Measurements from ENCODE around the gene DMXL2. TPM values are rescaled to one million over a fixed set of nuclear protein-coding genes. Genes with fewer than 3 reads are reported as not detected.

The DMXL2 gene
- total RNA-seq, 1 donor from 2014 or later: 2.4 TPM

DNA sequence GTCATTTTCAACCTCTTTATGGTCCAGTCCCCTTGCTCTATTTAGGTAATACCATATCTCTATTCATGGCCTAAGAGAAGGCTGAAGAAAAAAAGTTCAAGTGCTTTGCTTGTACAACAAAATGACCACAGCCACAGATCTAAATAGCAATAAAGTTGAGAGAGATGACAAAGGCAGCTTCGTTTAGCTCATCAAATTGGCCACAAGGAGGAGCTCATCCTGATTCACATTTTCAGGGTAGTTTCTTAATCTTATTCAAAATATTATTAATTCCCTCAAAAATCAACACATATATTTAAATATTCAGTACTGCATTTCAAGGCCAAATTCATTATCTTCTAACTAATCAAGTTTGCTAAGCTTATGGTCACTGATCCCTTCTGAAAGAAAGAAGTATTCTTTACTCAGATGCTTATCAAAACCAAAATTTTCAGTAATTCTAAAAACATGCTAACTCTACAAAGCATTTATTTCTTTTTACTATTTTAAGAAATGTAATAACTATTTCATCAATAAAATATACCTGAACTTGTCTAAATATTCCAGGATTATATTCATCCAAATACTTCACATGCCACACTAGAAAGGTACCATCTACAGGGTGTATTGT, 85.5 kb downstream of the DMXL2 start:
- intact Hi-C loops (cut with micrococcal nuclease): loop anchor here (5.0 kb wide), 1 partner anchor 240 kb away; no protein-coding TSS in a partner anchor
- DNase-seq (ENCODE audit: low spot score): no peak
- no peak overlapping the region for H3K27ac Mint-ChIP-seq
- H3K27me3 Mint-ChIP-seq (ENCODE audit: insufficient read depth): peaks cover 2% of the 10 kb centered on the region
- no peaks in the 10 kb centered on the region for H3K4me1 Mint-ChIP-seq (ENCODE audit: low read depth)
- no peaks in the 10 kb centered on the region for H3K36me3 Mint-ChIP-seq (ENCODE audit: low read depth)
- H3K9me3 Mint-ChIP-seq: no peaks in the 10 kb centered on the region
- H3K4me3 Mint-ChIP-seq: no peak overlapping the region

DNA sequence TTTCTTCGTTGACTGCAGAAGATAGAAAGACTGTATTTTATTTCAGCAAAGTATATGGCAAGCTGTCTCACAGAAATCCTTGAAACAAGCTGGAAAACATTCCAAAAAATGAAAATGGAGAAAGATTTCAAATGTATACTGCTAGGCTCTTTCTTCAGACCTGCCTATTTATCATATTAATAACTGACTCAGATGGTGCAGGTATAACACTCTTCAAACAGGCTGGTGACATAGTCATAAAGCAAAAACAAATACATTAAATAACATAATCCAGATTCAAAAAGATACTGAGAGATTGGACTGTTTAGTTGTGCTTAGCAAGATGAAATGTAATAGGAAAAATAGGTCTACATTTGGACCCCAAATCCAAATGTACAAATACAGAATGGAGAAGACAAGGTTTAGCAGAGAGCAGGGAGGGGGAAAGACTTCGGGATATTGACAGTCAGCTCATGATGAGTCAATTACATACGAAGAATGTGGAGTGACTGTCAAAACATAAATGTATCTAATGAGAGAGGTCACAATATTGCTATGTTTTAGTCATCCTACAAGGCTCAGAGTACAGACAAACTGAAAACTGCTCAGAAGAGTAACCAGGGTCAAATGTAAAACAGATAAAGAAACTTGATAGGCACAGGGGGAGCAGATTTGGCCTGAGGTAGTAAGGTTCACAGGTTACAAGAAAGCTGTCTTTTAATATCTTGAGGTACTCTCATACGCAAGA, 88.7 kb downstream of the DMXL2 start:
- Mint-ChIP-seq H3K4me3 (no peak overlapping the region), H3K9me3 (no peaks in the 10 kb centered on the region), H3K4me1 (ENCODE audit: low read depth) (no peaks in the 10 kb centered on the region), H3K36me3 (ENCODE audit: low read depth) (no peaks in the 10 kb centered on the region), H3K27ac (no peak overlapping the region), H3K27me3 (ENCODE audit: insufficient read depth) (no peaks in the 10 kb centered on the region)
- no peak for DNase-seq (ENCODE audit: low spot score)
- intact Hi-C loops (cut with micrococcal nuclease): no loop called here

DNA sequence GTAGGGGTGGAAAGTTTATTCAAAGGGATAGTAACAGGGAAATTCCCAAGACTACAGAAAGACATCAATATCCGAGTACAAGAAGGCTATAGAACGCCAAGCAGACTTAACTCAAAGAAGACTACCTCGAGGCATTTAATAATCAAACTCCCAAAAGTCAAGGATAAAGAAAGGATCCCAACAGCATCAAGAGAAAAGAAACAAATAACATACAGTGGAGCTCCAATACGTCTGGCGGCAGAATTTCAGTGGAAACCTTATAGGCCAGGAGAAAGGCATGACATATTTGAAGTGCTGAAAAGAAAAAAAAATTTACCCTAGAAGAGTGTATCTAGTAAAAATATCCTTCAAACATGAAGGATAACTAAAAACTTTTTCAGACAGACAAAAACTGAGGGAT, 95.6 kb downstream of the DMXL2 start:
- no peak overlapping the region for H3K4me3 Mint-ChIP-seq
- intact Hi-C loops (cut with micrococcal nuclease): no loop called here
- H3K36me3 Mint-ChIP-seq (ENCODE audit: low read depth): no peaks in the 10 kb centered on the region
- no peak for DNase-seq (ENCODE audit: low spot score)
- no peaks in the 10 kb centered on the region for H3K4me1 Mint-ChIP-seq (ENCODE audit: low read depth)
- H3K9me3 Mint-ChIP-seq: peaks cover 17% of the 10 kb centered on the region
- no peaks in the 10 kb centered on the region for H3K27me3 Mint-ChIP-seq (ENCODE audit: insufficient read depth)
- H3K27ac Mint-ChIP-seq: no peak overlapping the region

DNA sequence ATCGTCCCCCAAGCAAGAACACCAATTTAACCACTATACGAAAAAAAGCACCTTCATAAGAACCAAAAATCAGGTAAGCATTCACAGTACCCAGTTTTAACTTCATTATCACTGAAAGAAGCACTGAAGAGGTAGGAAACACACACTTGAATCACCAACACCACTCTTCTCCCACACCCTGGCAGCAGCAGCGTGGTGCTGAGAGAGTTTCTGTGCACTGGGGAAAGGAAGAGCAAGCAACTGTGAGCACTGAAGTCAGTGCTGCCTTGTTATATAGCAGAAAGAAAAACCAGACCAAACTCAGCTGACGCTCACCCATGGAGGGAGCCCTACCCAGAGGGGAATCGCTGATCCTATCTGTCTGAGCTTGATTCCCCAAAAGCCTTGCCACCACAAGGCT, 98.2 kb downstream of the DMXL2 start:
- DNase-seq (ENCODE audit: low spot score): no peak
- intact Hi-C loops (cut with micrococcal nuclease): no loop called here
- H3K4me3 Mint-ChIP-seq: no peak overlapping the region
- H3K36me3 Mint-ChIP-seq (ENCODE audit: low read depth): no peaks in the 10 kb centered on the region
- no peak overlapping the region for H3K27ac Mint-ChIP-seq
- H3K27me3 Mint-ChIP-seq (ENCODE audit: insufficient read depth): no peaks in the 10 kb centered on the region
- no peaks in the 10 kb centered on the region for H3K4me1 Mint-ChIP-seq (ENCODE audit: low read depth)
- H3K9me3 Mint-ChIP-seq: peaks cover 17% of the 10 kb centered on the region

DNA sequence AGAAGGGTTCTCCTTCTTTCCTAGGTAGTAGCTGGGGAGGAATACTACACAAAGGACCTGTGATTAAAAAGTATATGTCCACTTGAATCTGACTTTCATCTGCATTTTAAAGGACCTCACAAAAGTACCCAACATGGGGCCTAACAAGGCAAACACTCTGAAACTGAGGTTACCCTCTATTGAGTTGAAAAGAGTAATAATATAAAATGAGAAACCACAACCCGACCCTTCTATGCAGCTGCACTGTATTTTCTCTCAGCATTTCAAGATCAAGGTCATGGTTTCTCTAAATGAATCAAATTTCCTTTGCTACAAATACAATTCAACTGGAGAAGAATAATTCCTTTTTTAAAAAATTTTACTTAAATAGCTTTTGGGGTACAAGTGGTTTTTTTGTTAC, 106.3 kb downstream of the DMXL2 start:
- Mint-ChIP-seq H3K9me3 (peaks cover under 1% of the 10 kb centered on the region), H3K36me3 (ENCODE audit: low read depth) (no peaks in the 10 kb centered on the region), H3K4me3 (no peak overlapping the region), H3K27me3 (ENCODE audit: insufficient read depth) (peaks cover 3% of the 10 kb centered on the region), H3K27ac (no peak overlapping the region), H3K4me1 (ENCODE audit: low read depth) (no peaks in the 10 kb centered on the region)
- intact Hi-C loops (cut with micrococcal nuclease): no loop called here
- no peak for DNase-seq (ENCODE audit: low spot score)

DNA sequence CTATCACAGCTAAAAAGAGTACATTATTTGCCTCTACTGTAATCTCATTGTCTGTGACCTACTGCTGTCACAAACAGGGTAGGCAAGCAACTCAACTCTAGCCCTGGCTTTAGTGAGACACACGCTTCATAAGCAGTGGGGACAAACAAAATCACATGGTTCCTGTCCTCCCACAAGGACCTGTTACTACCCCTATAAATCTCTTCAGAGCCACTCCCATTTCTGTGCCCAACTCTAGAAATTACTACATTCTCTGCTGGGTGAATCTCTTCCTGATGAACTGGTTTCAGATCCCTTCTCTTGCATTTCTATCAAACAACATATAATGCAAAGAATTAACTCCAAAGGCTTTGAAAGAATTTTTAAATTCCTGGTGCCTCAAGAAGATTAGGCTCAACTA, 117.3 kb downstream of the DMXL2 start:
- intact Hi-C loops (cut with micrococcal nuclease): no loop called here
- Mint-ChIP-seq H3K36me3 (ENCODE audit: low read depth) (peaks cover 1% of the 10 kb centered on the region), H3K4me1 (ENCODE audit: low read depth) (no peaks in the 10 kb centered on the region), H3K27me3 (ENCODE audit: insufficient read depth) (peaks cover 7% of the 10 kb centered on the region), H3K27ac (no peak overlapping the region), H3K9me3 (no peaks in the 10 kb centered on the region), H3K4me3 (no peak overlapping the region)
- DNase-seq (ENCODE audit: low spot score): no peak

DNA sequence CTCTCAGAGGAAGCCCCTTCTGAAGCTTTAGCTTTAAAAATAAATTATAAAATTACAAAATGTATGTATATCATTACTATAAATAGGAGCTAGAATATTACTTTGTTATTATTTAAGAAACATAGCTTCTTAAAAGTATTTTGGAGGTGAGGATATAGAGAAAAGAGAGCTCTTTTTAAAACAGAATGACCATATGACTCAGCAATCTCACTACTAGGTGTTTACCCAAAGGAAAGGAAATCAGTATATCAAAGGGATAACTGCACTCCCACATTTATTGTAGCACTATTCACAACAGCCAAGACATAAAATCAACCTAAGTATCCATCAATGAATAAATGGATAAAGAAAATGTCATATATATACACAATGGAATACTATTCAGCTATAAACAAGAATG, 119.6 kb downstream of the DMXL2 start:
- H3K27me3 Mint-ChIP-seq (ENCODE audit: insufficient read depth): no peaks in the 10 kb centered on the region
- no peak overlapping the region for H3K27ac Mint-ChIP-seq
- intact Hi-C loops (cut with micrococcal nuclease): no loop called here
- no peaks in the 10 kb centered on the region for H3K9me3 Mint-ChIP-seq
- no peaks in the 10 kb centered on the region for H3K4me1 Mint-ChIP-seq (ENCODE audit: low read depth)
- H3K36me3 Mint-ChIP-seq (ENCODE audit: low read depth): no peaks in the 10 kb centered on the region
- no peak for DNase-seq (ENCODE audit: low spot score)
- H3K4me3 Mint-ChIP-seq: no peak overlapping the region

DNA sequence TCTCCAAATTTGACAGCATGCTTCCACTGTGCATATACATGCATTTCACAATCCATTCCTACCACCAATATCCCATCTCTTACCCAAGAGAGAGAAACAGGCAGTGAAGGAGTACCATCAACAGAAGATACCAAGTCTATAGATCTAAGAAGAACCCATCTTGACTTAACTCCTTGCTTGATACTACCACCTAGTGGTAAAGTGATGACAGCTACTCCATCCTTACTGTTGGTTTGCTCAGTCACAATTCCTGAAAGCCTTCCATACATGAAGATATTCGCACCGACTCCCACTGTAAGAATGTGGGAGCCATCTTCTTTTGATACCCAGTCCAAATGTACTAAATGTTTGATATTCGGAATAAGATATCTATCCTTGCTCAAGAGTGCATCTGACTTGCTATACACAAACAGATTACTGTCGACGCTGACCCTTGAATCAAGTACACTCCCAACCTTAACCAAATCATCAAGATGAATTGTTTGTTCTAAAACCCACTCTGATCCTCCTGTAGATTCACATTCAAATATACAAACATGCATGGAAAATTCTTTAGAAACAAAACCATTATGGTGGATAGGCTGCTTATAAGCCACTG, 123.1 kb downstream of the DMXL2 start:
- Mint-ChIP-seq H3K4me1 (ENCODE audit: low read depth) (no peaks in the 10 kb centered on the region), H3K27me3 (ENCODE audit: insufficient read depth) (no peaks in the 10 kb centered on the region)

DNA sequence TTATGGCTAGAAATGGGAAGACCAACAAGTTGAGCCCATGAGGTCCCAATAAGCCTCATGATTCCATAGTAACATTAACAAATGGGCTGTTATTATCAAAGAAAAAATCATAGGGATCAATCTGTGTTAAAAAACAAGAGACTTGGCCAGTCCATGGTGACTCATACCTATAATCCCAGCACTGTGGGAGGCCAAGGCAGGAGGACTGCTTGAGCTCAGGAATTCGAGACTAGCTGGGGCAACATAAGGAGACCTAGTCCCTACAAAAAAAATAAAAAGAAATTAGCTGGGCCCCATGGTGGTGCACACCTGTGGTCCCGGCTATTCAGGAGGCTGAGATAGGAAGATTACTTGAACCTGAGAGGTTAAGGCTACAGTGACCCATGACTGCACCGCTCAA, 124.8 kb downstream of the DMXL2 start:
- no peak overlapping the region for H3K4me3 Mint-ChIP-seq
- intact Hi-C loops (cut with micrococcal nuclease): no loop called here
- H3K27ac Mint-ChIP-seq: no peak overlapping the region

More for the DNA sequence above, 123.1 kb downstream of the DMXL2 start:
- no peak for DNase-seq (ENCODE audit: low spot score)
- H3K4me3 Mint-ChIP-seq: no peak overlapping the region
- H3K27ac Mint-ChIP-seq: no peak overlapping the region
- intact Hi-C loops (cut with micrococcal nuclease): loop anchor here (1.0 kb wide), 1 partner anchor 336 kb away; no protein-coding TSS in a partner anchor
- H3K9me3 Mint-ChIP-seq: no peaks in the 10 kb centered on the region
- H3K36me3 Mint-ChIP-seq (ENCODE audit: low read depth): no peaks in the 10 kb centered on the region

DNA sequence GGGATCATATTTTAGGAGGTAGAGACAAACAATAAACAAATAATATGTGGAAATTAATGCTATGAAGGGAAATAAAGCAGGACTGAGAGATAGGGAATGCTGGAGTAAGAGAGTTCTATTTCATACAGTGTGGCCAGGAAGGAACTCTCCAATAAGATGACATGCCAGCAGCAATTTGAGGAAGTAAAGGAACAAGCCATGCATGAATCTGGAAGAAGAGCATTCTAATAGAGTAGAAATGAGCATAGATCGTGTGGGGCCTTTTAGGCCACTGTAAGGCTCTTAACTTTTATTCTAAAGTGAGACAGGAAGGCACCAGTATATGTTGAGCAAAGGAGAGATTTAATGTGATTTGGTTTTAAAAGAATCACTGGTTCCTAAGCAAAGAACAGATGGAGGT, 126.3 kb downstream of the DMXL2 start:
- DNase-seq (ENCODE audit: low spot score): no peak
- no peak overlapping the region for H3K27ac Mint-ChIP-seq
- intact Hi-C loops (cut with micrococcal nuclease): no loop called here
- no peaks in the 10 kb centered on the region for H3K36me3 Mint-ChIP-seq (ENCODE audit: low read depth)
- no peaks in the 10 kb centered on the region for H3K4me1 Mint-ChIP-seq (ENCODE audit: low read depth)
- no peaks in the 10 kb centered on the region for H3K27me3 Mint-ChIP-seq (ENCODE audit: insufficient read depth)
- no peak overlapping the region for H3K4me3 Mint-ChIP-seq
- H3K9me3 Mint-ChIP-seq: no peaks in the 10 kb centered on the region

More for the DNA sequence above, 124.8 kb downstream of the DMXL2 start:
- Mint-ChIP-seq H3K4me1 (ENCODE audit: low read depth) (no peaks in the 10 kb centered on the region), H3K36me3 (ENCODE audit: low read depth) (no peaks in the 10 kb centered on the region), H3K9me3 (no peaks in the 10 kb centered on the region), H3K27me3 (ENCODE audit: insufficient read depth) (no peaks in the 10 kb centered on the region)
- DNase-seq (ENCODE audit: low spot score): no peak

DNA sequence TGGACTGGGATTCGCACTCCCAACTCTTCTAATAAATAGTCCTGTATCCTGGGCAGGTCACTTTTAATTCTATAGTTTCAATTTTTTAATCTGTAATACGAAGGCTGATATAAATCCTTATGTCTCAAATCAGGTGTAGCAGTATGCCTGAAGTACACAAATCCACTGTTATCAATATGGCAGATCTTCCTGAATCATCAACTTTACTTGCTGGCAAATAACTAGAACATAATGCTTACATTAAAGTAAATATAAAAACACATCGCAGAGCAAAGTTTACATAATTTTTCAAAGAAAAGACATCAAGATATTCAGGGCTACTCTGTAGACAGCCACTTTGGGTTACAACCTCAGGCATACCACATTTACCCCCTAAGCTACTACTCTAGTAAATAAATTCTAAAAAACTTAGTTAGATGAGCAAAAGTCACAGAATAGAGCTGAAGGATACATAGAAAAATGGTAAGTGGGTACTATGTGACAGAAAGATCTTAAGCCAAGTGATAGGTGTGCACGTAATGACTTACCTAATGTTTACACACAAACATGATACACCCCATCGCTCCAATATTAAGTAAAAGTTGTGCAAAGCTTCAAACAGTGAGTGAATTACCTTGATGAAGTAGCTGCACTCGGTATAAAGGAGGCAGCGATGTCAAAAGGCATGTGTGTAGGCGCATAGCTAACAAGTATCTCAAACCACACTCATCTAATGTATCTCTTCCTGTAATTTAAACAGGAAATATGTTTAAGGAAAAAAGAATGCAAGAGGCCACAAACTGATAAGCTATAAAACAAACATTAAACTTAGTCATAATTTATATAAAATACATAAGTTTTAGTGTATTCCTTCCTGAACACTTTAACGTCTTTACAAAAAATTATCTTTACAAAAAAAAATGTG, 127.9 kb downstream of the DMXL2 start:
- no peak for DNase-seq (ENCODE audit: low spot score)
- Mint-ChIP-seq H3K4me1 (ENCODE audit: low read depth) (no peaks in the 10 kb centered on the region), H3K4me3 (no peak overlapping the region), H3K36me3 (ENCODE audit: low read depth) (no peaks in the 10 kb centered on the region), H3K9me3 (no peaks in the 10 kb centered on the region), H3K27me3 (ENCODE audit: insufficient read depth) (no peaks in the 10 kb centered on the region), H3K27ac (no peak overlapping the region)
- intact Hi-C loops (cut with micrococcal nuclease): no loop called here

DNA sequence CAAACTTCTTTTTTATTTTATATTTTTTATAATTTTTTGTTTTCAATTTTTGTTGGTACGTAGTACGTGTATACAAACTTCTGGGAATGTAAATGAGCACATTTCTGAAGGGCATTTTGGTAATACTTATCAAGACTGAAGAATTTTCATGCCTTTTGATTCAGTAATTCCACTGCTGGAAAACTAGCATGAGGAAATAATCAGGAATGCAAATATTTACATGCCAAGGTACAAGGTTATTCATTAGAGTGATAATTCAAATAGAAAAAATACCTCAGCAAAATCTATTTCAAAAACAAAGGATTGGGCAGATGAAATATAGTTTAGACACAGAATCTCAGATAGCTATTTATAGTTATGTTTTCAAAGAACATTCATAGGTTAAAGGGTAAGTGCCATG, 128.7 kb downstream of the DMXL2 start:
- intact Hi-C loops (cut with micrococcal nuclease): no loop called here
- Mint-ChIP-seq H3K36me3 (ENCODE audit: low read depth) (no peaks in the 10 kb centered on the region), H3K9me3 (no peaks in the 10 kb centered on the region), H3K27me3 (ENCODE audit: insufficient read depth) (no peaks in the 10 kb centered on the region), H3K4me1 (ENCODE audit: low read depth) (no peaks in the 10 kb centered on the region), H3K4me3 (no peak overlapping the region), H3K27ac (no peak overlapping the region)
- no peak for DNase-seq (ENCODE audit: low spot score)

DNA sequence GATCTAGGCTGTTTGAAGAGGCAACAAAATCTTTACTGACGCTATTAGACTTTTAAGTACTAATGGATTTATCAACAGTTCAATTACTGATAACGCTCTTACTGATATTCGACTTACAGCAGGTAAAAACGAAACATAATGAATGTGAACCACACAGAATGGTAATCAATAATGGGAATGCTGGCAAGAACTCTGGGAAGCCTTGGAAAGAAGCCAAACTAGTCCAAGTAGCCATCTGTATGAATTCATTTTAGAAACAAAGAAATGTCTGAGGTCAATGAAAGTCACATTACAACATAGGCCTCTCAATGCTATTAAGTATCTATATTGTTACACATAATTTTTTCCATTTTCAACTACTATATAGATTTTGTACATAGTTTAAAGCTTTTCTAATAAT, 130.0 kb downstream of the DMXL2 start:
- Mint-ChIP-seq H3K27me3 (ENCODE audit: insufficient read depth) (no peaks in the 10 kb centered on the region), H3K36me3 (ENCODE audit: low read depth) (no peaks in the 10 kb centered on the region), H3K9me3 (no peaks in the 10 kb centered on the region), H3K27ac (no peak overlapping the region), H3K4me3 (no peak overlapping the region), H3K4me1 (ENCODE audit: low read depth) (no peaks in the 10 kb centered on the region)
- DNase-seq (ENCODE audit: low spot score): no peak
- intact Hi-C loops (cut with micrococcal nuclease): no loop called here
